HCT116 (cell line): ENCODE measurements around the gene PRKCH. TPM values are rescaled to one million over a fixed set of nuclear protein-coding genes. Genes with fewer than 3 reads are reported as not detected.

ENCODE experiments used
- ATAC-seq: fragments of 200-7000 bp; cut with Tn5 transposase; 2 replicates; pipeline ENCODE4 v1.9.1; 2020; ENCODE audit warnings: mild to moderate bottlenecking, moderate library complexity
- BruUV-seq: library from RNA; stranded (reverse); fragments of 400-500 nt; replicated peaks from 2 replicates; lab custom pipeline; 2021; lab: Mats Ljungman, UMichigan
- CTCF ChIA-PET: fragments of 300-600 bp; sonication (Branson Sonifier 250); formaldehyde crosslinking; loops from one replicate; lab custom pipeline; 2021; ENCODE audit warnings: antibody characterized with exemption; lab: Charles Lee
- POLR2A ChIA-PET: fragments of 300-600, 350-600 bp; sonication (Branson Sonifier 250); formaldehyde crosslinking; loops from one replicate; lab custom pipeline; 2021; ENCODE audit warnings: antibody characterized with exemption; lab: Charles Lee
- RAD21 ChIA-PET, 2 experiments: fragments of 300-600 bp; sonication (Branson Sonifier 250); formaldehyde crosslinking; loops; one replicate each; lab custom pipeline; 2023; ENCODE audit warnings: low total read pairs in 2 of 2; ENCODE audit not compliant: uncharacterized antibody in 2 of 2, unreplicated experiment in 2 of 2, low non-redundant PET in 1 of 2; lab: Charles Lee
- DNase-seq: peaks from one replicate; pipeline ENCODE4 v3.0.0-alpha.2; 2010; ENCODE audit warnings: low read depth, low spot score
- H2AFZ ChIP-seq: fragments of 200-600 bp; shearing (Covaris generic), sonication (generic); 2 replicates; pipeline ENCODE4 v1.6.1; 2017; ENCODE audit warnings: low read depth, mixed run types, mixed read lengths, antibody characterized with exemption, low read length; ENCODE audit not compliant: poor library complexity, severe bottlenecking
- H3K27ac ChIP-seq: 2 replicates; pipeline ENCODE4 v1.5.1; 2012; ENCODE audit warnings: low read depth, low read length
- H3K27me3 ChIP-seq: fragments of 200-600 bp; sonication (generic); 2 replicates; pipeline ENCODE4 v1.6.1; 2016; ENCODE audit warnings: mixed run types, low read length, mixed read lengths; ENCODE audit not compliant: insufficient read depth
- H3K36me3 ChIP-seq, 2 experiments: fragments of 200-500 bp in 1 of 2; fragments of 200-600 bp in 1 of 2; sonication (Bioruptor generic) in 1 of 2; sonication (generic) in 1 of 2; 2 replicates each; pipeline versions ENCODE4 v1.5.1 to v1.6.1; 2014 to 2016; ENCODE audit warnings: low read length in 2 of 2, inconsistent platforms in 1 of 2, mixed read lengths in 1 of 2, mixed run types in 1 of 2; ENCODE audit not compliant: insufficient read depth in 2 of 2, control insufficient read depth in 1 of 2
- H3K4me1 ChIP-seq, 2 experiments: fragments of 200-600 bp in 1 of 2; sonication (generic) in 1 of 2; 2 replicates each; pipeline versions ENCODE4 v1.5.1 to v1.6.1; 2012 to 2017; ENCODE audit warnings: low read length in 2 of 2, inconsistent platforms in 1 of 2, mild to moderate bottlenecking in 1 of 2, mixed read lengths in 1 of 2, mixed run types in 1 of 2, moderate library complexity in 1 of 2; ENCODE audit not compliant: insufficient read depth in 2 of 2, control insufficient read depth in 1 of 2
- H3K4me2 ChIP-seq: fragments of 200-600 bp; sonication (generic); 2 replicates; pipeline ENCODE4 v1.6.1; 2017; ENCODE audit warnings: mixed run types, low read length, mixed read lengths
- H3K4me3 ChIP-seq, 2 experiments: fragments of 200-600 bp in 1 of 2; sonication (generic) in 1 of 2; replicated peaks in 1 of 2; 2 replicates each; pipeline ENCODE4 v1.5.1; 2011 to 2016; ENCODE audit warnings: low read length in 2 of 2, control low read depth in 1 of 2, low read depth in 1 of 2, mild to moderate bottlenecking in 1 of 2, mixed read lengths in 1 of 2, mixed run types in 1 of 2
- H3K79me2 ChIP-seq: fragments of 200-600 bp; sonication (generic); 2 replicates; pipeline ENCODE4 v1.6.1; 2017; ENCODE audit warnings: mild to moderate bottlenecking, mixed run types, low read length, moderate library complexity, mixed read lengths; ENCODE audit not compliant: insufficient read depth
- H3K9ac ChIP-seq: fragments of 200-600 bp; sonication (generic); 2 replicates; pipeline ENCODE4 v1.6.1; 2016; ENCODE audit warnings: low read length, mixed read lengths
- H3K9me2 ChIP-seq: fragments of 200-600 bp; sonication (generic), shearing (Covaris generic); 2 replicates; pipeline ENCODE4 v1.6.1; 2017; ENCODE audit warnings: mixed run types, mild to moderate bottlenecking, moderate library complexity; ENCODE audit not compliant: insufficient read depth
- H3K9me3 ChIP-seq, 2 experiments: fragments of 200-500 bp in 1 of 2; fragments of 200-600 bp in 1 of 2; sonication (Bioruptor generic) in 1 of 2; sonication (generic) in 1 of 2; 2 replicates each; pipeline ENCODE4 v1.6.1; 2014 to 2017; ENCODE audit warnings: low read length in 2 of 2, mixed read lengths in 2 of 2, inconsistent platforms in 1 of 2, low read depth in 1 of 2, mild to moderate bottlenecking in 1 of 2, mixed run types in 1 of 2, moderate library complexity in 1 of 2; ENCODE audit not compliant: control insufficient read depth in 1 of 2, insufficient read depth in 1 of 2
- H4K20me1 ChIP-seq: fragments of 200-600 bp; sonication (generic), shearing (Covaris generic); 2 replicates; pipeline ENCODE4 v1.6.1; 2017; ENCODE audit warnings: mixed run types, mild to moderate bottlenecking, moderate library complexity; ENCODE audit not compliant: insufficient read depth
- ATF3 ChIP-seq: IDR thresholded peaks from 2 replicates; pipeline ENCODE4 v1.6.1; 2012
- CBX3 ChIP-seq: IDR thresholded peaks from 2 replicates; pipeline ENCODE4 v1.6.1; 2012; ENCODE audit warnings: low read depth
- CEBPB ChIP-seq: IDR thresholded peaks from 2 replicates; pipeline ENCODE4 v1.6.1; 2012; ENCODE audit warnings: low read depth
- CTCF ChIP-seq, 3 experiments: fragments of 200-600 bp in 1 of 3; sonication (generic) in 1 of 3; IDR thresholded peaks in 2 of 3; conservative IDR thresholded peaks in 1 of 3; 2 replicates each; pipeline ENCODE4 v1.5.1; 2012 to 2017; ENCODE audit warnings: low read depth in 2 of 3, low read length in 2 of 3, antibody characterized with exemption in 1 of 3, borderline replicate concordance in 1 of 3, control low read depth in 1 of 3, mild to moderate bottlenecking in 1 of 3, mixed read lengths in 1 of 3, mixed run types in 1 of 3, moderate library complexity in 1 of 3; ENCODE audit not compliant: insufficient read depth in 1 of 3
- EGR1 ChIP-seq: IDR thresholded peaks from 2 replicates; pipeline ENCODE4 v1.6.1; 2012; ENCODE audit warnings: low read depth
- EZH2 ChIP-seq: fragments of 200-600 bp; sonication (generic); IDR thresholded peaks from 2 replicates; pipeline ENCODE4 v1.6.1; 2017; ENCODE audit warnings: antibody characterized with exemption, mixed run types
- EZH2phosphoT487 ChIP-seq: fragments of 200-600 bp; IDR thresholded peaks from 2 replicates; pipeline ENCODE4 v1.6.1; 2018; ENCODE audit warnings: antibody characterized with exemption, borderline replicate concordance
- FOSL1 ChIP-seq: IDR thresholded peaks from 2 replicates; pipeline ENCODE4 v1.6.1; 2012; ENCODE audit warnings: low read depth
- JUND ChIP-seq: IDR thresholded peaks from 2 replicates; pipeline ENCODE4 v1.6.1; 2012
- MAX ChIP-seq: IDR thresholded peaks from 2 replicates; pipeline ENCODE4 v1.6.1; 2012
- POLR2A ChIP-seq: IDR thresholded peaks from 2 replicates; pipeline ENCODE4 v1.7.0; 2011; ENCODE audit warnings: borderline replicate concordance; ENCODE audit not compliant: insufficient read depth, insufficient read length; ENCODE audit errors: extremely low read depth
- POLR2AphosphoS5 ChIP-seq: IDR thresholded peaks from 2 replicates; pipeline ENCODE4 v1.6.1; 2011; ENCODE audit warnings: mild to moderate bottlenecking, low read depth, low read length, moderate library complexity
- RAD21 ChIP-seq: IDR thresholded peaks from 2 replicates; pipeline ENCODE4 v1.6.1; 2012; ENCODE audit warnings: low read depth, mild to moderate bottlenecking
- SIN3A ChIP-seq: IDR thresholded peaks from 2 replicates; pipeline ENCODE4 v1.6.1; 2012; ENCODE audit warnings: low read depth
- SP1 ChIP-seq: IDR thresholded peaks from 2 replicates; pipeline ENCODE4 v1.6.1; 2012; ENCODE audit warnings: low read depth
- SRF ChIP-seq: IDR thresholded peaks from 2 replicates; pipeline ENCODE4 v1.6.1; 2012; ENCODE audit warnings: low read depth
- TCF7L2 ChIP-seq: IDR thresholded peaks from 2 replicates; pipeline ENCODE4 v1.7.0; 2011; ENCODE audit warnings: borderline replicate concordance, inconsistent platforms; ENCODE audit not compliant: insufficient read depth, insufficient read length; ENCODE audit errors: extremely low read depth
- YY1 ChIP-seq: IDR thresholded peaks from 2 replicates; pipeline ENCODE4 v1.6.1; 2011; ENCODE audit warnings: low read length, low read depth, moderate library complexity, mild to moderate bottlenecking; ENCODE audit not compliant: insufficient replicate concordance; ENCODE audit errors: extremely low read depth
- ZFX ChIP-seq: fragments of 450-650 bp; IDR thresholded peaks from 2 replicates; pipeline ENCODE4 v1.6.1; 2017
- ZNF274 ChIP-seq: fragments of 200-500 bp; sonication (Bioruptor generic); IDR thresholded peaks from 2 replicates; pipeline ENCODE4 v1.6.1; 2014; ENCODE audit warnings: mild to moderate bottlenecking, low read depth, low read length, inconsistent platforms
- intact Hi-C: fragments of 100-400 bp; cut with micrococcal nuclease; formaldehyde crosslinking; loops from 2 replicates; pipeline ENCODE4 v1.10.0; 2022
- total RNA-seq: library from RNA; stranded (reverse); gene quantifications from one replicate; pipeline ENCODE4 v1.2.1, GENCODE V29; 2021; ENCODE audit not compliant: unreplicated experiment

The PRKCH gene
- total RNA-seq, 1 experiment from 2014 or later, result 16.6 TPM

GRCh38 chr14:61438497-61438859, 117.1 kb downstream of the PRKCH start:
- H2AFZ ChIP-seq, result no peak overlapping the region
- H3K9me3 ChIP-seq, result no peaks in the 10 kb centered on the region
- no TSS peak for BruUV-seq
- peak; percentile 39 for ATAC-seq
- RAD21 ChIA-PET, result no interaction called here
- no peaks in the 10 kb centered on the region for H3K36me3 ChIP-seq
- CTCF ChIA-PET, result no interaction called here
- no peaks in the 10 kb centered on the region for H3K79me2 ChIP-seq
- no peaks in the 10 kb centered on the region for H3K9me2 ChIP-seq
- H3K27ac ChIP-seq, result peak overlapping the region; percentile 56
- no peaks in the 10 kb centered on the region for H3K27me3 ChIP-seq
- H3K9ac ChIP-seq, result 0 out of 2 replicates have a peak overlapping the region, but pooled peaks have one; percentile 31
- no peak for TF ChIP-seq EGR1
- TF ChIP-seq CTCF (IDR thresholded peaks at IDR 0.05 in 2 of 3, conservative IDR thresholded peaks at IDR 0.05 in 1 of 3; ENCODE audit: borderline replicate concordance in 1 of 3, insufficient read depth in 1 of 3, low read depth in 2 of 3, low read length in 2 of 3), result no peak
- no peak for TF ChIP-seq CEBPB
- TF ChIP-seq POLR2AphosphoS5, result no peak
- no peak for TF ChIP-seq MAX
- no peak for TF ChIP-seq SIN3A
- no peak for TF ChIP-seq JUND
- no peak for TF ChIP-seq ZFX
- no peak for TF ChIP-seq RAD21
- TF ChIP-seq POLR2A, result no peak
- TF ChIP-seq ZNF274, result no peak
- TF ChIP-seq ATF3, result no peak
- no peak for TF ChIP-seq EZH2phosphoT487
- no peak for TF ChIP-seq EZH2
- TF ChIP-seq CBX3, result no peak
- no peak for TF ChIP-seq YY1
- TF ChIP-seq FOSL1, result no peak
- TF ChIP-seq SP1, result no peak
- no peak for TF ChIP-seq SRF
- TF ChIP-seq TCF7L2, result no peak
- H4K20me1 ChIP-seq, result no peaks in the 10 kb centered on the region
- DNase-seq, result no peak
- intact Hi-C loops, result loop anchor here (5.0 kb wide), 1 partner anchor 141 kb away; no protein-coding TSS in a partner anchor
- H3K4me1 ChIP-seq, result peaks cover 26% of the 10 kb centered on the region in 2 experiments
- H3K4me2 ChIP-seq, result peak overlapping the region; percentile 77
- peak overlapping the region in 1 of 2 experiments; percentile 42; a peak in 2 of 4 replicates for H3K4me3 ChIP-seq
- POLR2A ChIA-PET, result no interaction called here
